Vein endothelial cell (primary cell): Measurements from ENCODE around the gene ZNF577. TPM values are rescaled to one million over a fixed set of nuclear protein-coding genes. Genes with fewer than 3 reads are reported as not detected.

Experiments
- total RNA-seq: library from RNA; depleted of rRNA; stranded (reverse); fragments of >200 nt; gene quantifications from 2 replicates; pipeline ENCODE4 v1.2.3, GENCODE V29; 2012

The ZNF577 gene
- total RNA-seq: 4.9 and 5.3 TPM in 2 replicates

GRCh38 chr19:51887522-51888498 is at the start of gene ZNF577:
ZNF577 (minus strand) TSS chr19:51887951; CDS start chr19:51880382, 7,569 bp downstream.

DNA sequence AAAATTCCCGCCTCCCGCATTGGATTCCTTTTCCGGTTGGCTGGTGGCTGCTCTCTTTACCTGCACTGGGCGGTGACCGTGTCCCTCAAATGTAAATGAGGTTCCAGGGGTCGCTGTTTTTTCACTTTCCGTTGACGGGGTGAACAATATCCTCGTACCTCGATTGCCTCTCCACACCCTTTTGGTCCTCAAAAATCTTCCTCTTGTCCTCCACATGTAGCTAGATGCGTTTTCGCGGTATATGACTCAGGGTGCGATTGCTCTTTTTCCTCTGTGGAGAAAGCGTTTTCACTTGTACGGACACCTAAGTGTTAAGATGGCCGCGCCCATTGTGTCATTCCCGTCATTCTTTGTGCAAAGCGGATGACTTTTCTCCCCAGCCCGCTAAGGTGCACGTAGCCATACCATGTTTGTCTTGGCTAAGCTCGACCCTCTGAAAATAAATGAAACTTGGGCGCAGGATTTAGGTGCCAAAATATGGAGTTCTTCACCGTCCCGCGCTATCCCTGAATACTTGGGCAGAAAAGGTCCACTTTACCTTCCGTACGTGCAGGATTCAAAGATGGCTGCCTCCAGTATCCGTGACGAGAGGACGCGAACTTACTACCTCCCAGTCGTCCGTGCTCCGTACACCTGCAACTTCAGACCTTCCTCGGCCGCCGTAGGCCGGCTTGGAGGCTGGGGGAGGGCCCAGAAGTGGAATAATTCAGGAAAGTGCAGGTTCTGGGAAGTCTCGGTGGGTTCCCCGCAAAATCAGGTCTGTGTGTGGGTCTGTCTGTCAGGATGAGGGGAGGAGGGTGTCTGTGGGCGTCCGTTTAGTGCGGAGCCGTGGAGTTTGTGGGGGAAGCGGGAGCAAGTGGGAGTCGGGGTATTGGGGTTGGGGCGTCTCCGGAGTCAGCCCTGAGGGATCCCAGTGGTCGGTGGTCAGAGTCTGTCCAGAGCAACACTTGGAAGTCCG is 39.3 kb upstream of the ZNF577 start, which contains the start of gene ZNF613:
ZNF613 (plus strand) TSS at position 689 of the 958 bp plus-strand sequence. CDS start 8,749 bp downstream, outside the sequence.

GRCh38 chr19:51904331-51905165 is 16.8 kb upstream of the ZNF577 start, which contains the start of gene ZNF649:
ZNF649 (minus strand) TSS chr19:51905017; CDS start chr19:51900107, 4,910 bp downstream.

Other genes starting within 250 kb of the ZNF577 start
- 0.29 and 0.33 TPM in 2 replicates for gene SIGLEC14, start 241.1 kb downstream of the ZNF577 start, total RNA-seq
- 5.6 and 7.8 TPM in 2 replicates for gene SPACA6, start 194.6 kb downstream of the ZNF577 start, total RNA-seq
- gene HAS1, start 164.0 kb downstream of the ZNF577 start, total RNA-seq: not detected in 2 replicates
- gene FPR1, start 136.1 kb downstream of the ZNF577 start, total RNA-seq: not detected in 2 replicates
- not detected in 2 replicates for gene FPR2, start 126.8 kb downstream of the ZNF577 start, total RNA-seq
- gene FPR3, start 92.8 kb downstream of the ZNF577 start, total RNA-seq: under 0.01 and 0.10 TPM in 2 replicates
- 7.5 and 9.6 TPM in 2 replicates for gene ZNF649, start 17.1 kb upstream of the ZNF577 start, total RNA-seq
- gene ZNF613, start 39.5 kb upstream of the ZNF577 start, total RNA-seq: 8.5 and 9.1 TPM in 2 replicates
- gene ZNF350, start 98.9 kb upstream of the ZNF577 start, total RNA-seq: 6.6 and 9.1 TPM in 2 replicates
- 5.3 and 10.8 TPM in 2 replicates for gene ZNF615, start 120.3 kb upstream of the ZNF577 start, total RNA-seq
- gene ZNF614, start 140.4 kb upstream of the ZNF577 start, total RNA-seq: 10.1 and 12.3 TPM in 2 replicates
- 4.9 and 5.7 TPM in 2 replicates for gene ZNF432, start 160.9 kb upstream of the ZNF577 start, total RNA-seq
- gene ZNF841, start 207.8 kb upstream of the ZNF577 start, total RNA-seq: 17.8 and 20.9 TPM in 2 replicates